ENCODE results near the gene YTHDF2.

GRCh38 chr1:28744184-28744583 lies 7.4 kb downstream of the YTHDF2 start:
- TF ChIP-seq CTCF (IDR thresholded peaks at IDR 0.05) (no peak), EZH2 (IDR thresholded peaks at IDR 0.05; ENCODE audit: borderline replicate concordance, insufficient read depth, low read depth, low read length, poor library complexity, severe bottlenecking) (no peak)

Data from B cell (primary cell).